GM19328 (cell line): ENCODE results near the gene KIAA0825.
A peak's percentile ranks its signal among the peaks of the same experiment; 100 is the strongest.
"Not testable (repeated sequence)": the region's sequence is repeated elsewhere in the genome, so short reads cannot be mapped to it uniquely, and the experiment has no call there.

Experiments
- ATAC-seq: cut with Tn5 transposase; IDR thresholded peaks from one replicate; pipeline ENCODE4 v1.9.1; 2021; ENCODE audit warnings: mild to moderate bottlenecking, moderate library complexity; ENCODE audit not compliant: unreplicated experiment

KIAA0825 gene

GRCh38 chr5:94116317-94116716 lies 502.1 kb downstream of the KIAA0825 start:
- ATAC-seq: not testable (repeated sequence)

GRCh38 chr5:94113087-94113486 lies 505.3 kb downstream of the KIAA0825 start:
- no peak for ATAC-seq

GRCh38 chr5:94111209-94112004 lies 507.0 kb downstream of the KIAA0825 start:
- peak; percentile 99 for ATAC-seq

- ATAC-seq: no peak
Observed at GRCh38 chr5:94103514-94104245, 514.7 kb downstream of the KIAA0825 start.
